Stimulated activated CD4-positive, alpha-beta T cell treated with anti-CD3 and anti-CD28 coated beads, Interleukin-1b, Interleukin-23, amount 100 ng/mL, for 24 hours (primary cell): ENCODE measurements around the gene GAL3ST2.
A peak's percentile ranks its signal among the peaks of the same experiment; 100 is the strongest.
"Not testable (repeated sequence)": the region's sequence is repeated elsewhere in the genome, so short reads cannot be mapped to it uniquely, and the experiment has no call there.

Experiments used
- DNase-seq, 4 experiments: peaks; one replicate each; pipeline ENCODE4 v3.0.0-alpha.2; 2020; ENCODE audit warnings: low read depth in 4 of 4, low spot score in 1 of 4

The GAL3ST2 gene

DNA sequence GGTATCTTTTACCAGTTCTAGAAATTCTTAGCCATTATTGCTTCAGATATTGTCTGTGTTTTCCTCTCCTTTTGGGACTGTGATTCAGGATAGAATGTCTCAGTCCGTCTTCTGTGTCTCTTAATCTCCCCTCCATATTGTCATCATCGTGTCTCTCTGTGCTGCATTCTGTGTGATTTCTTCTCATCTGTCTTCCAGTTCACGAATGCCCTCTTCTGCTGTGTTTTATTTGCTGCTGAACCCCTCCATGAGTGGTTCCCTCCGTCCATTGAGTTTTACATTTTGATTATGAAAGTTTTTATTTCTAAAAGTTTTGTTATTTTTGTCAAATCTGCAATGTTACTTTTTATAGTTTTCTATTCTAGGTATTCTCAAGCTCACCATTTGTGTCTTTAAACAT is 30.5 kb upstream of the GAL3ST2 start:
- DNase-seq = no peak

DNA sequence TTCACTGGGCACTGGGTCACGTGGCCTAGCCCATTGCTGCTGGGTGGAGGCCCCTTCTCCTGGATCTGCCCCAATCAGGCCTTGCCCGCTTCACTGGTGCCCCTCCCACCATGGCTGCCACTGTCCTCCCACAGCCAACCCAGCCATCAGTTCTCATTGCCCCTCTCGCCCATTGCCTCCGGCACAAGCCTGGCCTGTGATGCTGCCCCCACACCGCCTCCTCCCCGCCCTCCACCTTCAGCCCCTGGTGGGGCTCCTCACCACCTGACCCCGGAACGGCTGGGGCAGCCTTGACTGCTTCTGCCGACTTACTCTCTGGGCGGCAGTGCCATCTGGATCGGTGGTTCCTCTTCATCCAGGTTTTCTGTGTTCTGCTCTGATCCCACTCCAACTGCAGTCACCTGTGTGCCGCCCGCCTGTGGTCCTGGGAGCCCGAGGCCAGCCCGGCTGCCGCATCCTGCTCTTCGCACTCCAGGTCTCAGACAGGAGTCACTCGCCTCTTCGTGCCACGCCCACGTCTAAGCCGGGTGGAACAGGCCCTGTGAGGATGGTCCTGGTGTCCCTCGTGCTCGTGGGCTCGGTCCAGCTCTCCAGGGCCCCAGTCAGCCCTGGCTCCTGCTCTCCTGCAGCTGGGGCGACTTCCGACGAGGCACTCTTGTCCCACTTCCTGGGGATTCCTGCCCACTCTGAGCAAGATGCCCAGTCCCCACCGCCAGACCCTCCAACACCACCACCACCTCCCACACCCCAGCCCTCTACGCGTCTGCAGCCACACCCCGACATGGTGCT is 28.0 kb upstream of the GAL3ST2 start:
- DNase-seq = no peak

DNA sequence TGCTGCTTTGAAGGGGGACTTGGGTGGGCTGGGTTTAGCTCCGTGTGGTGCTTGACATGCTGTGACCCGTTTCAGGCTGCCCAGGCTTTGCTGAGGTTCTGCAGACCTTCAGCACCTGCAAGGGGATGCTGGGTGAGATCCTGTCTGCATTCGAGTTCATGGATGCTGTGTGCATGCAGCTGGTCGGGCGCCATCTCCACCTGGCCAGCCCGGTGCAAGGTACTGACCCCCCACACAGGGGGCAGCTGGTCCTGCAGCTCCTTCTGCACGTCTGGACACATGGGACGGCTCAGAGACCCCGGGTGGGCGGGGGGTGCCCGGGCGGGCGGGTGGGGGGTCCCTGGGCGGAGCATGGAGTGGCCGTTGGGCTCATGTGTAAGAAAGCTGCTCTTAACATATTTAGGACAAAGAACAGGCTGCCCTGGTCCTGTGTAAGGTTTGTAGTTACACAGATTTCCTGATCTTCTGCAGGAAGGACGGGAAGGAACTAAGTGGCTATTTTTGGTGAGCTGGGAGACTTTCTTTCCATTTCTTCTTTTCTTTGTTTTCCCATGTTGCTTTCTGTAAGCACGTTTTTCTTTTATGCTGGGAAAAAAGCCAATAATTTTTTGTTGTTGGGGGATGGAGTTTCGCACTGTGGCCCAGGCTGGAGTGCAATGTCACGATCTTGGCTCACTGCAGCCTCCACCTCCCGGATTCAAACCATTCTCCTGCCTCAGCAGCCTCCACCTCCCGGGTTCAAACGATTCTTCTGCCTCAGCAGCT is 26.4 kb upstream of the GAL3ST2 start:
- no peak for DNase-seq

DNA sequence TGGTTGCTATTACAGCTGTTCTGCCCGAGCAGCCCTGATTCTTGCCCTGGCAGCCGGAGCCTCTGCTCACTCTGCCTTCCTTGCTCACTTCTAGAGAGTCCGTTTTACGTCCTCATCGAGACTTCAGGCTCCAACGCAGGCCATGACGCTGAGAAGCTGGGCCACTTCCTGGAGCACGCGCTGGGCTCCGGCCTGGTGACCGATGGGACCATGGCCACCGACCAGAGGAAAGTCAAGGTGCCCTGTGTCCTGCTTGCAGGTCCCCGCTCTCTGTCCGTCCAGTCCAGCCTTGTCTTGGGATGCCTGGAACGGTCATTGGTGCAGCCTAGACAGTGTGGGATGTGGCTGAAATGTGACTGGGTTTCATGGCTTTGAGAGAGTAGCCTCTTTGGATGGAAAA is 25.5 kb upstream of the GAL3ST2 start:
- DNase-seq = no peak

DNA sequence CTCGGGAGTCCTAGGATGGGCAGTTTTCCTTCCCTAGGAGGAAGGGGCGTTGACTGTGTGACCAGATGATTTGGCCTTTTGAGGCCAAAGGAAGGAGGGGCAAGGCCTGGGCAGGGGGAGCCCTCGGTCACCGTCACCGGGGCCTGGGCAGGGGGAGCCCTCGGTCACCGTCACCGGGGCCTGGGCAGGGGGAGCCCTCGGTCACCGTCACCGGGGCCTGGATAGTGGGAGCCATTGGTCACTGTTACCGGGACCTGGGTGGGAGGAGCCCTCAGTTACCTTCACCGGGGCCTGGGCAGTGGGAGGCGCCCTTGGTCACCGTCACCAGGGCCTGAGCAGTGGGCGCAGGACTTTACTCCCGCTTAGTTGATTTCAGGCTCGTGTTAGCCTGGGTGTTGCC is 24.8 kb upstream of the GAL3ST2 start:
- DNase-seq = no peak

DNA sequence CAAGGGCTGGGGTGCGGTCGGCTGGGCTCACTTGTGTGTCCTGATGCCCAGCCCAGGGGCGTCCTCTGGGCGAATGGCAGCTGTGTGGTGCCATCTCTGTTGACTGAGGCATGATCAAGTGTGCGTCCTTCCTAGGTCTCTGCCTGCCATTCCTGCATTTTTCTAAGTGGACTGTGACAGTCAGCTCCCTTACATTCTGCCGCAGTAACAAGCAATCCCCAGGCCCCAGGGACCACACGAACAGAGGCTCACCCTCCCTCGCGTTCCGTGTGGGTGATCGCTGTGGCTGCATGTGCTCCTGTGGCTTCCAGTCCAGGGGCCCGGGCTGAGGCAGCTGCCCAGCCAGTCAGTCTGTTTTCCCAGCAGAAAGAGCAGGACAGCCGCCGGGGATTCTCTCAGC is 24.4 kb upstream of the GAL3ST2 start:
- no peak for DNase-seq

DNA sequence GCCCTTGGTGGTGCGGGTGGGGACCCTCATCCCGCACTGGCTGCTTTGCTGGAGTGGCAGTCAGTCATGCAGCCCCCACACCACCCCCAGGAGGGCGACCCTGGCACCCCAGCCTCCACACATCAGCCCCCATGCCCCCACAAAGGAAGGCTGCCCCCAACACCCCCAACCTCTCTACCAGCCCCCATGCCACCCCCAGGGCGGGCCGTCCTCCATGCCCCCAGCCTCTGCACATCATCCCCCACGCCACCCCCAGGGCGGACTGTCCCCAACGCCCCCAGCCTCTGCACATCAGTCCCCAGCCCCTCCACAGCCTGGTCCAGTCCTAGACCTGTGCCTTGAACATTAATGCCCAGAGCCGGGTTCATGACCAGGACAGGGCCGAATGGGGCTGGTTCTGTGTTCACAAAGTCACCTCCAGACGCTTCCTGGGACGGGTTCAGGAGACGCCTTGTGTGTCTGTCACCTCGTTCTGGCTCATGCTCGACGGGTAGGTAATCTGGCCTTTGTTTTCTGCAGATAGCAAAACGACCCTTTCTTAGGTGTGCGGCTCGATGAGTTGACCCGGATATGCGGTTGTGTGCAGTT is 23.8 kb upstream of the GAL3ST2 start:
- DNase-seq = no peak

DNA sequence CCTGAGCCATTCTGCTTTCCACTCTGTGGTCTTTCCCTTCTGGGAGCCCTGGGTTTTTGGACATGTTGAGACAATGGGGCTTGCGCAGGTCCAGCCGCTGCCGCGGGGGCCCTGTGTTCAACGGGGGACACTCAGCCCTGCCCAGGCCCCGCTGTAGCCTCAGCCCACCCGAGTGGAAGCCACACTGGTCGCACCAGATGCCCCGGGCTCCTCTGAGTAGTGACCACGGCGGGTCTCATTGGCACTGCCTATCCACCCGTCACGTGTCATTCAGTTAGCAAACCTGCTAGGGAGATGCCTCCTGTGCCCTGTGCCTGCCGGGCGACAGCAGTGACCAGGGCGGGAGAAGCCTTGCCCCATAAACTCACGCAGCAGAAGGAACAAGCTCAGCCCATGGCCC is 23.1 kb upstream of the GAL3ST2 start:
- no peak for DNase-seq

DNA sequence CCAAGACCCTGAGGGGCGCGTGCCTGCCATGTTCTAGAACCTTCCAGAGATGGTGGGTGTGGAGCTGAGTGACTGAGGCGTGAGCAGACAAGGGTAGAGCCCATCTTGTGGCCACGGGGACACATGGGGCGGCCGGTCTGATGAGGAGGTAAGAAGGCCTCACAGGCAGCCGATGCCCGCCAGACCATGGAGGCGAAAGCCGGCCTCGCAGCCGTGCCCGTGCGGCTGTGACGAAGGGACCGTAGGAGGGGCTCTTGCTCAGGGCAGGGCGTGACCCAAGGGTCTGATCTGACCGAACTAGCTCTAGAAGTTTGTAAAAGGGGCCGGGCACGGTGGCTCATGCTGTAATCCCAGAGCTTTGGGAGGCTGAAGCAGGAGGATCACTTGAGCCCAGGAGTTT is 22.6 kb upstream of the GAL3ST2 start:
- DNase-seq = no peak

DNA sequence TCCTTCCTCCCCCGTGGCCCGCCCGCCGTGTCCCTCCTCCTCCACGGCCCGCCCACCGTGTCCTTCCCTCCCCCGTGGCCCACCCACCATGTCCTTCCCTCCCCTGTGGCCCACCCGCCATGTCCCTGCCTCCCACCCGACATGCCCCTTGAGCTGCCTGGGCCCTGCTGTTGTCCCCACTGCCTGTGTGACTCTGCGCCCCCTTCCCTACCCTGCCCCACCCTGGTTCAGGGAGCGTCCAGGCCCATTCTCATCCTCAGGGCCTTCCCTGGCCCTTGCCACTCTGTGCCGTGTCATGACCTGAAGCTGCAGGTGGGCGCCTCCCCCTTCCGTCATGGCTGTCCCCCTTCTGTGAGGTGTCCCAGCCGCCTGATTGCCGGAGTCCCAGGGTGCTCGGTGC is 21.5 kb upstream of the GAL3ST2 start:
- DNase-seq = no peak

DNA sequence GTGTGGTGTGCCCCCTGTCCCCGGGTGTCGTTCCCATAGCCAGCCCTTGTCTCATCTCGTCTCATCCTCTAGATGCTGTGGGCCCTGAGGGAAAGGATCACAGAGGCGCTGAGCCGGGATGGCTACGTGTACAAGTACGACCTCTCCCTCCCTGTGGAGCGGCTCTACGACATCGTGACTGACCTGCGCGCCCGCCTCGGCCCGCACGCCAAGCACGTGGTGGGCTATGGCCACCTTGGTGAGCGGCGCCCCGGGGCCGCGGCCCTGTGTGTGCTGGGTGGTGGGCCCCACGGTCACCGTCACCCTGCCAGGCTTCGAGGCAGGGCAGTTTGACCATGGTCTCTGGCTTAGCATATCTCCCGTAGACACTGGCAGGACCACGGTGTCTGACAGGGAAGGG is 20.8 kb upstream of the GAL3ST2 start:
- no peak for DNase-seq

DNA sequence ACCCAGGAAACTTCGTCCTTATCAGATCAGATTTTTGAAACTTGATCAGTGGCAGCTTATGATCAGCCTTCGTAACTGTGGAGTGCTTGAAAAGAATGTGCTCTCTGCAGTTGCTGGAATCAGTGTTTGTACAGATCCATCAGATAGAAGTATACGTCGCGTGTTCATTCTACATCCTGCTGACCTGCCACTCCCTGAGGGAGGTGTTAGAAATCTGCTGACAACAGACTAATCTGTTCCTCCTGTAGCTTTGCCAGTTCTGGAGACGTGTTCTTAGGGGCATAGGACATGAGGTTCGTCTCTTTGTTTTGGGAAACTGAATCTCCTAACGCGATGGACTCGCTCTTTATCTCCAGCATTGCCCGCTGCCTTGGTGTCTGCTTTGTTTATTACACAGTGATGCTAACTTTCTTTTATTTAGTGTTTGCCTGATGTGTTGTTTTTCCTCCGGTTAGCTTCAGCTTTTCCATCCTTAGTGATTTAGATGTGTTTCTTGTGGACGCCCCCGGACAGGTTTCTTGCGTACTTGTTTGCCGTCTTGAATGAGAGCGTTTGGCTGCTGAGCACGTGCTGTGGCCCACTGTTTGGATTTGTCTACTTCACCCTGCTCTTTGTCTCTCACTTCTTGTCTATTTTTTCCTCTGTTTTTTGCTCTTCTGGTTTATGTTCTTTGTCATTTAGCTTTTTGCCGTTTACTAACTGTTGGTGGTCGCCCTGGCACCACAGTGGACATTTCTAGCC is 17.4 kb upstream of the GAL3ST2 start:
- no peak for DNase-seq

DNA sequence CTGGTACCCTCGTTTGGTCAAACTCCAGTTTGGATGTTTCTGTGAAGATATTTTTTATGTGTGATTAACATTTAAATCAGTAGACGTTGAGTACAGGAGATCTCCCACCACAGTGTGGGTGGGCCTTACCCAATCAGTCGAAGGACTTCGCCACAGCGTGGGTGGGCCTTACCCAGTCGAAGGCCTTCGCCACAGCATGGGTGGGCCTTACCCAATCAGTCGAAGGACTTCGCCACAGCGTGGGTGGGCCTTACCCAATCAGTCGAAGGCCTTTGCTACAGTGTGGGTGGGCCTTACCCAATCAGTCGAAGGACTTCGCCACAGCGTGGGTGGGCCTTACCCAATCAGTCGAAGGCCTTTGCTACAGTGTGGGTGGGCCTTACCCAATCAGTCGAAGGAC is 16.7 kb upstream of the GAL3ST2 start:
- DNase-seq = not testable (repeated sequence)

DNA sequence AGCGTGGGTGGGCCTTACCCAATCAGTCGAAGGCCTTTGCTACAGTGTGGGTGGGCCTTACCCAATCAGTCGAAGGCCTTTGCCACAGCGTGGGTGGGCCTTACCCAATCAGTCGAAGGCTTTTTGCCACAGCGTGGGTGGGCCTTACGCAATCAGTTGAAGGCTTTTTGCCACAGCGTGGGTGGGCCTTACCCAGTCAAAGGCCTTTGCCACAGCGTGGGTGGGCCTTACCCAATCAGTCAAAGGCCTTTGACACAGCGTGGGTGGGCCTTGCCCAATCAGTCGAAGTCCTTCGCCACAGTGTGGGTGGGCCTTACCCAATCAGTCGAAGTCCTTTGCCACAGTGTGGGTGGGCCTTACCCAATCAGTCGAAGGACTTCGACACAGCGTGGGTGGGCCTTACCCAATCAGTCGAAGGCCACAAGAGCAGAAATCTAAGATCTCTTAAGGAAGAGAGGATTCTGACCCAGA is 16.3 kb upstream of the GAL3ST2 start:
- DNase-seq = no peak

DNA sequence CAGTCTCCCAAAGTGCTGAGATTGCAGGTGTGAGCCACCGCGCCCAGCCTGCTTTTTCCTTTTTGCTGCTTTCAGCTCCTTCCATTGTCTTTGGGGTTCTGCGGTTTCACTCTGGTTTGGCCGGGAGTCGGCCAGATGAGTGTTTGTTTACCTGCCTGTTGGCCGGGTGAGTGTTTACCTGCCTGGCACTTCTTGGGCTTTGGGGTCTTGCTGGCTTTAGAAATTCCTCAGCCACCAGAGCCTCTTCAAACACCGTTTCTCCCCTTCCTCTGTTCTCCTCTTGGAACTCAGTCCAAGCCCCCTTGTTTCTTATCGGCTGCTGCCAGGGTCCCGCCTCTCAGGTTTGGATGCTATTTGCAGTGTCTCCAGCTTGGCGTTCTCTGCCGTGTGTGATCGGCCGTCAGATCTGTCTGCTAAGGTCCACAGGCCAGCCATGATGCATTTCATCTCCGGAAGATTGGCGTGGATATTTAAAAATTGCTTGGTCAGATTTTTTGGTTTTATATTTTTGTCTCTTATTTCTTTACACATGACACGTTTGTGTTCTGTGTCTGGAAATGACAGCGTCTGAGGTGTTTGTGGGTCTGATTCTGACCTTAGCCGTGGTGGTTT is 14.2 kb upstream of the GAL3ST2 start:
- no peak for DNase-seq

DNA sequence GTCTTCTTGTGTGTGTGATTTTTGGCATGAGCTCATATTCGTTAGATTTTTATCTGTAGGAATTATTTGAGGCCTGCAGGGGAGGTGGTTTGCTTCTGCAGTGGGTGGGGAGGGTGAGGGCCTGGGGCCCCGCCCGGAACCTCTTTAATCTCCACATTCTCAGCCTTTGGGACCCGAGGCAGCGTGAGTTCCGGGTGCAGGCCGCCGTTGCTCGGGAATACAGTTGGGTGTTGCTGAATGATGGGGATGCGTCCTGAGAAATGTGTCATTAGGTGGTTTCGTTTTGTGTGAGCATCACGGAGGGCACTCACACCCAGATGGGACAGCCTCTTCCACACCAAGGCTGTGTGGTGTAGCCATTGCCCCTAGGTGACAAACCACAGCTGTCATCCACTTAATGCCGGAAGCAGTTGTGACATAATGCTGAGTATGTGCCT is 13.7 kb upstream of the GAL3ST2 start:
- peak in 1 of 4 experiments; percentile 24 for DNase-seq

DNA sequence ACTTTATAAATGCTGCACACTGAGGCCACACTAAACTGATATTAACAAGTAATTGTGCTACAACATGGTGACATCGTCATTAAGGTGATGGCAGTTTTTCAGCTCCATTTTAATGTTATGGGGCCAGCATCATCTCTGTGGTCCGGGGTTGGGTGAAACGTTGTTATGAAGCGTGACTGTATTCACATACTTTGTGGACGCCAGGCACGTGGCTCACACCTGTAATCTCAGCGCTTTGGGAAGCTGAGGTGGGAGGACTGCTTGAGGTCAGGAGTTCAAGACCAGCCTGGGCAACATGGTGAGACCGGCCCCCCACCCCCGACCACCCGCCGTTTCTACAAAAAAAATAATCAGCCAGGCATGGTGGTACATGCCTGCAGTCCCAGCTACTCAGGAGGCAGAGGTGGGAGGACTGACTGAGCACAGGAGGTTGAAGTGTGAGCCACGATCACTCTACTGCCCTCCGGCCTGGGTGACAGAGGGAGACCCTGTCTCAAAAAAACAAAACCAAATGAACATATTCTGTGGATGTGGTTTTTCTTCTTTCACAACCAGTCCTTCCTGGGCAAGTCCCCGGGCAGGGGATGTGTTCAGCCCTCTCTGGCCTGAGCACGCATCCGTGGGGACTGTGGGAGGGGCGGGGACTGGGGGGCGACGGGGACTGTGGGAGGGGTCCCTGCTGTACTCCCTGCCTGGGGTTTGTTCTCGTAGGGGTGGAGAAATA is 12.9 kb upstream of the GAL3ST2 start:
- DNase-seq = no peak

DNA sequence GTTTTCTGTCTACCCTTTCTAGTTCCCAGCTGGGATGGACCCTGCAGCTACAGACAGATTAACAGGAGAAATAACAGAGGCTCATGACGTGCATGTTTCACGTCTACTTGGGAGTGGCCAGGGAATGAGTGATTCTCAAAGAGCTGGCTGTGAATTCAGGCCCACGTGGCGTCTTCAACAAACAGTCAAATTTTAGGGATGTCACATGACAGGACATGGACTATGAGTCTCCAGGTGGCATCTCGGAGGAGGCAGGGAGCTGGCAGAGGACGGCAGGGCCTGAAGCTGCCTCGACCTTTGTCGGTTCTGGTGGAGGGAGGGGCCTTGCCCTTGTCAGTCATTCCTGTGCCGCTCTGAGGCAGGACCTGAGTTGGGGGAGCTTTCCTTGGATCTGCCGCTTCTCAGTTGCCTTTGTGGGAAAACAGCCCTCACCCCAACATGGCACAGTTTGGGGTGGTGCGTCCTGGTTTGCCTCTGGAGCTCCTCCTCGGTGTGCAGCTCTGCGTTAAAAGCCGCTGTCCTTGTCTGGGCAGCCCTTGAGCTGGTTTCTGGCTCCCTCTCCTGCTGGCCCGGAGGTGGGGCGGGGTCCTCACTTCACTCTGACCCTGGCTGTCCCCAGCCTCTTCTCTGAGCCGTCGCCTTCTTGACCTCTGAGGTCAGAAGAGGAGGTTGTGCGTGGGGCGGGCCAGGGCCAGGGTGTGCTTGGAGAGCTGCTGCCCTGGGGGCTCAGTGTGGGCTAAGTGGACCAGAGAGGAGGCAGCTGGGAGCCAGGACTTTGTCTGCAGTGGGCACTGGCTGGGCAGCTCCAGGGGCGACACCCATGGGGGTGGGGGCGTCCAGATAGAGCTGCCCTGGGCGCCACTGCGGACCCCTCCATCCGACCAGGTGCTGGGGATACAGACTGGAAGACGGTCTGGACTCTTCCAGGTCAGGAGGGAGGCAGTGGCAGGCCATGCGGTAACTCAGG is 12.1 kb upstream of the GAL3ST2 start:
- DNase-seq = no peak
